ELF-1 (cell line): ENCODE data around the gene PLEKHN1.

ENCODE experiments used
- DNase-seq: peaks from one replicate; pipeline ENCODE4 v3.0.0-alpha.2; 2016; ENCODE audit warnings: low read depth, low spot score

PLEKHN1 gene, protein sequence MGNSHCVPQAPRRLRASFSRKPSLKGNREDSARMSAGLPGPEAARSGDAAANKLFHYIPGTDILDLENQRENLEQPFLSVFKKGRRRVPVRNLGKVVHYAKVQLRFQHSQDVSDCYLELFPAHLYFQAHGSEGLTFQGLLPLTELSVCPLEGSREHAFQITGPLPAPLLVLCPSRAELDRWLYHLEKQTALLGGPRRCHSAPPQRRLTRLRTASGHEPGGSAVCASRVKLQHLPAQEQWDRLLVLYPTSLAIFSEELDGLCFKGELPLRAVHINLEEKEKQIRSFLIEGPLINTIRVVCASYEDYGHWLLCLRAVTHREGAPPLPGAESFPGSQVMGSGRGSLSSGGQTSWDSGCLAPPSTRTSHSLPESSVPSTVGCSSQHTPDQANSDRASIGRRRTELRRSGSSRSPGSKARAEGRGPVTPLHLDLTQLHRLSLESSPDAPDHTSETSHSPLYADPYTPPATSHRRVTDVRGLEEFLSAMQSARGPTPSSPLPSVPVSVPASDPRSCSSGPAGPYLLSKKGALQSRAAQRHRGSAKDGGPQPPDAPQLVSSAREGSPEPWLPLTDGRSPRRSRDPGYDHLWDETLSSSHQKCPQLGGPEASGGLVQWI

DNA sequence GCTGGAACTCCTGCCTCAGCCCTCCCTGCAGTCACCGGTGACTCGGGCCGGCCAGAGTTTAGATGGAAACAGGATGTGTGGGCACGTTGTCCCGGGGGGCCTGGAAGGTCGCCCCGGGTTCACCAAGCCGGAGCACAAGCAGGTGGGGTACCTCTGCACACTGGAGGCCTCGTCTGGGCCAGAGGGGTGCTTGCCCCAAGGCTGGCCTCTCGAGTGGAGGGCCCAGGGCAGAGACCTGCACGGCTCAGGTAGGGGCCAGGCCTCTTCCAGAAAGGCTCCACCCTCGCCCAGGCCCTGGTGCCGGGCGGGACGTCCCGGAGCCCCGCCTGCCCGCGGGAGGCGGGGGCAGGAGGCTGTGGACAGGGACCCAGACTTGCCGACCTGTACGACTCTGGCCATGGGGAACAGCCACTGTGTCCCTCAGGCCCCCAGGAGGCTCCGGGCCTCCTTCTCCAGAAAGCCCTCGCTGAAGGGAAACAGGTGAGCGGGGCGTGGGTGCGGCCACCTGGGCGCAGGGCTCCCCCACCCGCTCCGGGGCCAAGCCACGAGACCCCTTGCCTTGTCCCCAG is at the start of gene PLEKHN1:
PLEKHN1 (plus strand) TSS at position 348 of the 569 bp plus-strand sequence; CDS start at position 398, 50 bp downstream.
- peak; percentile 51 for DNase-seq

DNA sequence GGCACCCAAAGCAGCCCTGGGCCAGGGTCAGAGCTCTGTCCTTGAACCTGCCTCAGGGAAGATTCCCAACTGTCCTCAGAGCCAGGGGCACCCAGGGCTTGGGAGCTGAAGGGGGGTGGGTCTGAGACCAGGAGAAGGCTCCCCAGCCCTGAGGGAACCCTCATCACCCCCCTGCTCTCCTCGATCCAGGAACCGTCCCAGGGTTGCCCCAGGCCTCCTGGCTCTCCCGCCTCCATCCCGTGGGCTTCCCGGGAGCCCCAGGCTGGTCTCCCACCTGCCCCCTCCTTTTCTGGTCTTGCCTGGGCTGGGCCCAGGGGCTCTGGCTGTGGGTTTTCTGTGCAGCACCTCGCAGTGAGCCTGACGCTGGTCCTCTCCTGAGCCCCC is 49.2 kb upstream of the PLEKHN1 start:
- no peak for DNase-seq

DNA sequence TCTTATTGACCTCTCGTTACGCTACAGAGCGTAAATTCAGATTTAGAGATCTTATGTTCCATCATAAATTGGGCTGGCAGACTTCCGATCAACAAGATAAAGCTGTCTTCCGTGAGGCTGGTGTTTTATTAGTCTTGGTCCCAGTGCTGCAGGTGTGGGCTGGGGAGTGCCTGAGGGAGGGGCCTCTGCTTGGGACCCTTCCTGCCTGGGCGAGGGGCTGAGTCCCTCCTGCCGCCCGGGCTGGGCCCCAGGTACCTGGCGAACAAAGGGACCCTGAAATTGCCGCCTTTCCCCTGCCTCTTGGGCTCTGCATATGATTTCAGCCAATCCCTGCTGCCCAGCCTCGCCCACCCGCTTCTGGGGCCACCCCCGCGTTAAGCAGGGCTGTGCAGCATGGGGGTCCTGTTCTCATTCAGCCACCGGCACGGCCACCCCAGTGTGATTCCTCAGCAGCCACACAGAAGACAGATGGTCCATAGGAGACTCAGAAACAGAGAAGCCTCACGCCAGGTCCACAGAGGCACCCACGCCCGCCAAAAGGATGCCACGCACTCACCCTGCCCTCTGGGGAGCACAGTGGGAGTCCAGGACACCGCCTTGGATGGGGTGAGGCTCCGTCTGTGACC is 48.7 kb upstream of the PLEKHN1 start:
- DNase-seq: no peak

DNA sequence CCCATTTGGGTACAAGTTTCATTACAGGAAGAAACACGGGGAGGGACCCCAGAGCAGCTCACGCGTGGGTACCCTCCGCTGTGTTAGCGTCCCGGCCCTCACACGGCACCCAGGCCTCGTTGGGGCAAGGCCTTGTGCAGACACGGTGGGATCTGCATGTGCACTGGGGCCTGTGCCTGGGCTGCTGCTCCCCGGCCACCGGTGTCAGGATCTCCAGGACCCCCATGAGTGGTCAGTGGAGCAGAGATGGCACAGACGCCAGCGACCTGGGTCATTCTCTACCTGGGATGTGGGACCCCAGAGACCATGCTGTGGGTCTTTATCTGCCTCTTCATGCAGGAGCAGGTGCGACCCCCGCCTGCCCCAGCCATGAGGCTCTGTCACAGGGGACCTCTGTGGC is 47.9 kb upstream of the PLEKHN1 start:
- DNase-seq: no peak

DNA sequence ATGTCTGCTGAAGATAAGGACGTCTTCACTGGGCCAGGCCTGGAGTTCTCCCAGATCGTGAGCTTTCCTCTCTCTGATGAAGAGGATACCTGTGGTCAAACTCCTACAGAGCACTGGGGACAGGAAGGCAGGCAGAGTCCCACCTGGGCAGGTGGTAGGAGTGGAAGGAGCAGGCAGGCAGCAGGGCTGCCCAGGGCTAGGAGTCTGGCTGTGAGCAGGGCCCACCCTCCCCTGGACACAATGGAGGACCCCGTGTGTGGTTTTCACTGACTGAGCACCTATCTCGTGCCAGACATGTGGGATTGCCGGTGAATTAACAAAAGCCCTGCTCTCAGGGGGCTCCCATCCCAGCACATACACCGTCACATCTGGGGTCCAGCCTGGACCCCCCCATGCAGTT is 47.4 kb upstream of the PLEKHN1 start:
- no peak for DNase-seq

DNA sequence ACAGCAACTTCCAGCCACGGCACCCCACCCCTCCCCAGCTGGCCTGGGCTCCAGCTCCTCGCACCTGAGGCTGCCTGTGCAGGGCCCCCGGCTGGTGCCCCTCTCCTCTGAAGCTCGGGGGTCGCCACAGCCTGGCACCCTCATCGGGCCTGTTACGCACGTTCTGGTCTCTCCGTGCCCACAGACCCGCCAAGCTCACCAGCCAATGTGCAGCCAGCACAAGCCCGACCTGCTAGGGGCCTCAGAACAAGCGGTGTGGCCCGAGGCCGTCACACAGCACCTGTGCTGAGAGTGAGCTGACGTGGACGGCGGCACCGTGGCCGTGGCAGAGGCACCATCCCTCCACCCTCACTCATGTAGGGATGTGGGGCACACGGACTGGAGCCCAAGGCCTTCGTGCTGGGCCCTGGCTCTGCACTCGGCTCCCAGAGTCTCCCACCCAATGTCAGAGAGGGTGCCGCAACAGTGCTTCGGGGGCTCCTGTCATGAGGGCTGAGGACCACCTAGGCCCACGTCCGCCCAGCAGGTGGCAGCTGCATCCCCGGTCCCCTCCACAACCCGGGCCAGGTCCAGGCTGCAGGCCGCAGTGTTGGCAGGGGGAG is 46.9 kb upstream of the PLEKHN1 start:
- no peak for DNase-seq

DNA sequence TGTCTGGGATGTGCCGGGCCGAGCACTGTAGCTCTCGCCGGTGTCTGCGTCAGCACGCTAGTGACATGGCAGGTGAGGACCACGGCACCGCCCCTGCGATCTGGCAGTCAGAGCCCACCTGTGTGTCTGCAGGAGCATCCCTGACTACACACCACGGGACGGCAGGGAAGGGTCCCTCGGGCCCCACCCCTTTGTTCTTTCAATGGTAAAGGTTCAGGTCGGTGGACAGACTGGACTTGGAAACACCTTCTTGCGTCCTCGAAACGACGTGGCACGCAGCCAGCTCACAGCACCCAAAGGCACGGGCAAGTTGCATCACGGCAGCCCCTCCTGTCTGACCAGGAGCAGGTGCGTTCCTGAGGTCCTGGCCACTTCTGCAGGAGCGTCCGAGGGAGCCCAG is 46.3 kb upstream of the PLEKHN1 start:
- DNase-seq: no peak

DNA sequence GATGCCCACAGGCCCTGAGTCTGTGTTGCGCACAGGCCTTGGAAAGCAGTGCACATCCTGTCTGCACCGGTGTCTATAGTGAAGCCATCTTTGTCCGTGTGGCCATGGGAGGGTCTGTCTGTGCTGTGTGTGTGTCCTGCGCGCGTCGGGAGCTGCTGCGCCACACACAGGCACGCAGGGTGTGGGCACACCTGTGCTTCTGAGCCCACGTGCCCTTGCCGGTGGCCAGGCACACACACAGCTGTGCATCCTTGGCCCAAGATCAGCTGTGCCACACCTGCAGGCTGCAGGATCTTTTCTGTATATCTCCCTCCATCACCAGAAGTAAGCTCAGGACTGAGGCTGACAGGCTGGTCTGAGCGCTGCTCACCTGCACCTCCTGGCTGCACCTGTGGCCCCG is 45.8 kb upstream of the PLEKHN1 start:
- DNase-seq: no peak

DNA sequence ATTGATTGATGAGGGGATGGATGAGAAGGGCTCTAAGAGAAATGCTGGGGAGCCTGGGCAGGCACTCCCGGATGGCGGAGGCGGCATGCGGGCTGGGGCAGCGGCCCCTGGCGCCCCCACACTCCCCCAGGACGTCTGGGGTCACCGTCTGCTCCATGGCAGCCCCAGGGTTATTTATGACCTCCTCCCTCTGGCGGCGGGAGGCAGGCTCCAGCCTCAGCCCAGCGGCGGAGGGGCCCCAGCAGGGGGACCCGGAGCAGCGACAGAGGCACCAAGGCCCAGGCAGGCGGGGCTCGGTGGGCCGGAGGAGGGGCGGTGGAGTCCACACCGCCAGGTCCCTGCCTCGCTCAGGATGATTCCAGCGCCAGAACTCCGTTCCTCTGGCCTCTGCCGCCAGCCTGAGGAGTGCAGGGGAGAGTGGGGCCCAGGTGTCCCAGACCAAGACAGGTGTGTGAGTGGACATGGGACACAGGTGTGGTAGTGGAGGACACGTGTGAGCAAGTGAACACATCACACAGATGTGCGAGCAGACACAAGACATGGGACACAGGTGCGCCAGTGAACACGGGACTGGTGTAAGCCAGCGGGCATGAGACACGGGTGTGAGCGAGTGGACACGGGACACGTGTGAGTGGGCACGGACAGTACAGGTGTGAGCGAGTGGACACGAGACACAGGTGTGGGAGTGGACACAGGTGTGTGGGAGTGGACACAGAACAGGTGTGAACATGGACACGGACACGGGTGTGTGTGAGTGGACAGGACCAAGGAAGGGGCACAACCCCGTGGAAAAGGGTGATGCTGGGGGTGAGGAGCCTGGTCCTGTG is 45.1 kb upstream of the PLEKHN1 start:
- peak; percentile 85 for DNase-seq

DNA sequence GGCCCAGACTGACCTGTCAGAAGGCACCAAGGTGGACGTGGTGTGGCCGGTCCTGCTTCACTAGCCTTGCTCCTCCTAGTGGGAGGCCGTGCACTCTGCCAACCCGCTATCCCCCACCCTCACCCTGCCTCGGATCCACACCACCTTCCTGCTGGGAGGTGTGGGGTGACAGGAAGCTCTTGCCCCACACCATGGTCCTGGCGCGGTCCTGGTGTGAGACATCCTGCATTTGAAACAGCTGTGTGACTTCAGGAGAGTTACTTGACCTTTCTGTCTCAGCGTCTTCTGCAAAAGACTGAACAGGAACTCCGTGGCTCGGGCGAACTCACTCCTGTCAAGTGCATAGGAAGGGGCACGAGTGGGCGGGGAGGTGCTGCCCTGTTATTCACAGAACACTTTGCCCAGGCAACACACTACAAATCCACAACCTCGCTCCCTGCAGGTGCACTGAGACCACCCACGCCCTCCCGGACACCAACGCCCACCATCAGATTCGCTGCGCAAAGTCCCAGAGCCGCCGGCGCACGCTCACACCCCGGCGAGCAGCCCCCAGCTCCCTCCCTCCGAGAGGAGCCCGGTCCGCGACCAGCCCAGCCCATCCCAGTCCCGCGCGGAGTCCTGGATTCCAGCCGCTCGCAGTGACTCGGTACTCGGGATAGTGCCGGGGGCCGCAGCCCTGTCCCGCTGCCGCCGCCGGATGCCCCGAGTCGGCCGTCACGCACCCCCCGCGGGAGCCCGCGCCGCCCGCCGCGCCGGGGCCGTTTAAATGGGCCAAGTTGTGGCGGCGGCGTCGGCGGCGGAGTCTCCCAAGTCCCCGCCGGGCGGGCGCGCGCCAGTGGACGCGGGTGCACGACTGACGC is 42.9 kb upstream of the PLEKHN1 start, which contains the start of gene SAMD11:
SAMD11 (plus strand) TSS at position 793 of the 860 bp plus-strand sequence. CDS start 509 bp downstream, outside the sequence.
- DNase-seq: peak; percentile 69

DNA sequence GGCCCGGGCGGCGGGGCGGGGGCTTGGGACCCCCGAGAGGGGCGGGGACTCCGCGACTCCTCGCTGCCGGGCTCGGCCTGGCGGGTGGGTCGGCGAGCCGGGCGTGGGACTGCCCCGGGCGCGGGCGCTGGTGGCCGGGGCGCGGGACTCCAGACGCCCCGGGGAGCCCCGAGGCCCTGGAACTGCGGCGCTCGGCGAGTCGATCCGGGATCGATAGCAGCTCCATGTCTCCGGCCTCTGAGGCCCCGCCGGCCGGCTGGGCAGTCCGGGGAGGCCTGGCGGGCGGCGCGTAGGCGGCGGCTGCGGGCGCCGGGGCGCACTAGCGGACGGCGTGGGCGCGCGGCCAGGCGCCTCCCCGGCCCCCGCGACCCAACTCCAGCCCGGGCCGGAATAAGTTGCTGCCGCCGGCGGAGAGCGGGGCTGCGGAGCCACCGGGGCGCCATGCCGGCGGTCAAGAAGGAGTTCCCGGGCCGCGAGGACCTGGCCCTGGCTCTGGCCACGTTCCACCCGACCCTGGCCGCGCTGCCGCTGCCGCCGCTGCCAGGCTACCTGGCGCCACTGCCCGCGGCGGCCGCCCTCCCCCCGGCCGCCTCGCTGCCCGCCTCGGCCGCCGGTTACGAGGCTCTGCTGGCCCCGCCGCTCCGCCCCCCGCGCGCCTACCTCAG is 42.2 kb upstream of the PLEKHN1 start:
- no peak for DNase-seq

DNA sequence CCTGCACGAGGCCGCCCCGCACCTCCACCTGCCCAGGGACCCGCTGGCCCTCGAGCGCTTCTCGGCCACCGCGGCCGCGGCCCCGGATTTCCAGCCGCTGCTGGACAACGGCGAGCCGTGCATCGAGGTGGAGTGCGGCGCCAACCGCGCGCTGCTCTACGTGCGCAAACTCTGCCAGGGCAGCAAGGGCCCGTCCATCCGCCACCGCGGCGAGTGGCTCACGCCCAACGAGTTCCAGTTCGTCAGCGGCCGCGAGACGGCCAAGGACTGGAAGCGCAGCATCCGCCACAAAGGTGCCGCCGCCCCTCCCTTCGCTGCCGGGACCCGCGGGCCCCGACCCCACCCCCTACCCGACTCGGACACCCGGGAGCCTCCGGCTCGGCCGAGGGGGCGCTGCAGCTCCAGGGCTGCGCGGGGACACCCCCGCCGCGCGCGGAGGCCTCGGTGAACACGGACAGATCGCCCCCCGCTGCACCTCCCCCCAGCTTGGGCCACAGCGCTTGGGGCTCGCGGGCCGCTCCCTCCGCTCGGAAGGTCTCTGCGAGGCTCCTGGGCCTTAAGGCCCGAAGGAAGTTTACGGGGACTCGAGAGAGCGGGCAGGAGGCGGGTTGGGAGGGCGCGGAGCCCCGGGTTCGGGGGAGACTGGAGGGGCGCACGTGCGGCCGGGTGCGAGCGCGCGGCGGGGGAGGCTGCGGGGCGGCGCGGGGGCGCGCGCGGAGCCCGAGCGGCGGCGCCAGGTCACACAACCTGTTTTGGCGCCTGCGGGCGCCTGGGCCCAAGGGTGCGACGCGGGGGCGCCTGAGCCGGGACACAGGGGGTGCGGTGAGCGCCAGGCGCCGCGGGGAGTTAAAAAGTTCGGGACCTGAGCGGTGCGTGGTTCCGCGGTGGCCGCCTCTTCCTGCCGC is 41.4 kb upstream of the PLEKHN1 start:
- DNase-seq: no peak

DNA sequence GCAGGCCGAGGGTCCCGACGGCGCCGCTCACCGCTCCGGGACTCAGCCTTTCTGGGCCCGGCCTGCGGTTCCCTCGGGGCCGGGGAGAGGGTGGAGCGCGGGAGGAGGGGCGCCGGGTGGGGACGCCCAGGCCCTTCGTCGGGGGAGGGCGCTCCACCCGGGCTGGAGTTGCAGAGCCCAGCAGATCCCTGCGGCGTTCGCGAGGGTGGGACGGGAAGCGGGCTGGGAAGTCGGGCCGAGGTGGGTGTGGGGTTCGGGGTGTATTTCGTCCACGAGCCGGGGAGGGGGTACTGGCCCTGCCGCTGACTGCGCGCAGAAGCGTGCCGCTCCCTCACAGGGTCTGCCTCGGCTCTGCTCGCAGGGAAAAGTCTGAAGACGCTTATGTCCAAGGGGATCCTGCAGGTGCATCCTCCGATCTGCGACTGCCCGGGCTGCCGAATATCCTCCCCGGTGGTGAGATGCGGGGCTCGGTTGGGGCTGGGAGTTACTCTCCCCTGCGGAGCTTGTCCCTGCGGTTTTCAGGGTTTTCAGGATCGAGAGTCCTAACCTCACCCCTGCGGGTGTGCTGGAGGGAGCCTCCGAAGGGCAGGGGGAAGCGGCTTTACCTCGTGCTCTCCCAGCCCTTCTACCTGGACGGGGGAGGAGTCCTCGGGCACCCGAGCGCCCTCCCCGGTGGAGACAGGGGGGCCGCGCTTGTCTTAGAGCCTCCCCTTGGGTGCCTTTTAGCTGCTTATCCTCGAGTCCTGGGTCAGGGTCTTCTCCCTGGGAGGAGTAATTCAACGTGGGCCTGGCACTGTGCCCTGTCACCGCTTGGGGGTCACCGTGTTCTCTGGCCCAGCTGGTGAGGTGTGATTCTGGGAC is 40.5 kb upstream of the PLEKHN1 start:
- DNase-seq: no peak

DNA sequence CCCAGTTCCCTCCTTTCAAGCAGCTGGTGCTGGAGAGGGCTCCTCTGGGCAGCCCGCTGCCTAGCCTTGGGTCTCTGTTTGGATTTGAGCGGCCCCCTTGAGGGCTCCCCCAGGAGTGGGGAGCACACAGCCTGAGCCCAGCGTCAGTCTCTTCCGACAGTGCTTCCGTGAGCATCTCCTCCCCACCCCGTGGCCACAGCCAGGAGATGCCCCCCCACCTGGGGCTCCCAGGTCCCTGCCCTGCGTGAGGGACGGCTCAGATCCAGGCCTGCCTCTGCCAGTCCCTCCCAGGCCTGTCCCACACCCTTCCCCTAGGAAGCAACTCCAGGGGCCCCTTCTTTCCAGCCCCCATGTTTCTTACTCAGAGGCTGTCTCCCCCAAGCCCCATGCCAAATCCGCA is 39.0 kb upstream of the PLEKHN1 start:
- DNase-seq: no peak

DNA sequence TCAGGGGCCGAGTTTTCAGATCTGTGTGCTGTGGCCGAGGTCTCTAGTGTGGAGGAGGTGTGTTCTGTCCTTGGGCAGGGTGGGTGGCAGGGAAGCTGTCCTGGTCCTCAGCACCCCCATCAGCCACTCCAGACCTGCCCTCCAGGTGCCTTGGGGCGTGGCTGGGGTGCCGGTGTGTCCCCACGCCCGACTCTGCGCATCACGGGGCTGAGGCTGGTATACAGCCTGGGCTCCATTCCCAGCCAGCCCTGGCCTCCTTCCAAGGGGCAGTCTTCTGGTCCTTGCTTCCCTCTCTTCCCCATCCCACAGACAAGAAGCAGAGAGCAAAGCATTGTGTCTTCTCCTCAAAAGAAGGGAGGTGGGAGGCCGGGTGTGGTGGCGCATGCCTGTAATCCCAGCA is 38.5 kb upstream of the PLEKHN1 start:
- no peak for DNase-seq

DNA sequence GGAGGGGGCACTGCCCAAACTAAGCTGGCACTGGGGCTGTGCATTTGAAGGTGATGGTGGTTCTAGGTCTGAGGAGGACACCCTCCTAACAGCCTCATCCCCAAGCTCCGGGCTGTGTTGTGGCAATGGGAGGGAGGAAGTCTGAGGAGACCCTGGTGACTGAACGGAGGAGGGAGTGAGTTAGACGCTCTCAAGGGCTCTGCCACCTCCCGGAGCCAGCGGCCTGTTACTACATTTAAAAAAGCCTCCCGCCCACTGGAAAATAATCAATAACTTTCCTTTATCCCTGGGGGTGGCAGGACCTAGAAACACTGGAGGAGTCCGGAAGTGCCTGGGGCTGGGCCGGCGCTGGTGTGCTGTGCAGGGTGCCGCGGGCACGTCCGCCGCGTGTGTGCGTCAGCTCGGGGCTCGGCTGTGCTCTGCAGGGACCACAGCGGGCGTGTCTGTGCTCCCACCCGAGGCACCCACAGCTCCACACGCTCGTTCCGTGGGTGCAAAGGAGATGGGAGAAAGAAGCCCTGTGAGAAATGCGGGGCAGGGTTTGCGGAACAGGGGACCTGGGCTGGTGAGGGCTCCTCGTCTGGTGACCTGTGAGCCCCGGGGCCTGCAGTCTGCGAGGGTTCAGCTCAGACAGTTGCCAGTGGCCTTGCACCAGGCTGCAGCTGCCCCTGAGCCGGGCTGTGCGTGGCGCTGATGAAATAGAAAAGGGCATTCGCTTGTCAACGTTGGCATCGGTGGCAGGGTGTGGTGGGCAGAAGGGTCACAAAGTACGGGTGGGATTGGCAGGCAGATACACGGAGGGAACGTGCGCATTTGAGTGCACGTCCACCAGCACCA is 37.2 kb upstream of the PLEKHN1 start:
- DNase-seq: no peak
